ENCODE measurements around the gene SYS1. TPM values are rescaled to one million over a fixed set of nuclear protein-coding genes. Genes with fewer than 3 reads are reported as not detected.

The SYS1 gene
- total RNA-seq, 1 experiment from 2014 or later: 20.5 TPM

DNA sequence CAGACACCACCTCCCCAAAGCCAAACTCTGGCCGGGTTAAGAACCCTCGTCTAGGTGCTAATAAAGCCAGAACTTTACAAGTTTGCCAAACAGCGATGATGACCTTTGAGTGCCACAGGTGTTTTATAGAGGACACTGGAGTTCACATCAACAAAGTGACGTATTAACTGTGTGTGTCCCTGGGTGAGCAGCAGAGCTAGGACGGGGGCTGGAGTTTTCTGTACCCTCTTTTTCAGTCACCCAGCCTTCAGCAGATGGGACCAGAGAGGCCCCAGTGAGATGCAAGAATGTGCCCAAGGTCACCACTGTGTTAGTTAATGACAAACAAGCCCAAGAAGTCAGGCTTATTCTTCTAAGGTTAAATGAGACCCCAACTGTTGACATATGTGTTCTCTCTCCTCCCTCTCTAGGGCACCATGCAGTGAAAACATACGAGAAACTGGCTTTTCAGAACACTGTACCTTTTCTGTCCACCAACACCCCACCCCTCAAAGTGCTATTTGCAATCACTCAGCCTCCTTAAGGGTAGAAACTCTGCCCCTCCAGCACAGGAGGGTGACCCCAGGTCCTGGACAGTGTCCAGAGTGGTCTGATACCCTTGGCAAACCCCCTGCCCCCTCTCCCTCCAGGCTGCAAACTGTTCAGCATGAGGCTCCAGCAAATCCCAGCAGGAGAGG is 20.0 kb upstream of the SYS1 start:
- Histone ChIP-seq H3K79me2 (ENCODE audit: insufficient read depth, low read length) (peaks cover 100% of the 10 kb centered on the region), H3K9me3 (ENCODE audit: control insufficient read depth in 1 of 2, insufficient read depth in 1 of 2, low read depth in 1 of 2, low read length in 2 of 2) (no peaks in the 10 kb centered on the region), H3K27ac (ENCODE audit: low read depth, low read length) (peak overlapping the region; percentile 82), H3K9me2 (ENCODE audit: insufficient read depth) (no peaks in the 10 kb centered on the region), H4K20me1 (ENCODE audit: insufficient read depth) (no peaks in the 10 kb centered on the region), H3K27me3 (ENCODE audit: insufficient read depth, low read length) (no peaks in the 10 kb centered on the region), H3K4me2 (ENCODE audit: low read length) (peak overlapping the region; percentile 91), H3K4me3 (replicated peaks in 1 of 2; ENCODE audit: low read depth in 1 of 2, low read length in 2 of 2) (peak overlapping the region; percentile 18 to 82; a peak in 3 of 4 replicates), H3K36me3 (ENCODE audit: control insufficient read depth in 1 of 2, insufficient read depth in 2 of 2, low read length in 2 of 2) (peaks cover 0 to 13% of the 10 kb centered on the region in 2 experiments; a peak in 1 of 4 replicates), H3K4me1 (ENCODE audit: control insufficient read depth in 1 of 2, insufficient read depth in 2 of 2, low read length in 2 of 2) (peaks cover 92 to 98% of the 10 kb centered on the region in 2 experiments), H2AFZ (ENCODE audit: low read depth, low read length, poor library complexity, severe bottlenecking) (no peak overlapping the region), H3K9ac (ENCODE audit: low read length) (peak overlapping the region; percentile 80)
- POLR2A ChIA-PET: interaction anchor here (0.8 to 2.1 kb wide), 9 partner anchors 8 to 31 kb away, joined by 3 to 11 read pairs (median 4); partner anchors contain the start of gene SYS1
- TF ChIP-seq TCF7L2 (IDR thresholded peaks at IDR 0.05; ENCODE audit: borderline replicate concordance, extremely low read depth, insufficient read depth, insufficient read length): no peak
- TF ChIP-seq, protein P1, sequence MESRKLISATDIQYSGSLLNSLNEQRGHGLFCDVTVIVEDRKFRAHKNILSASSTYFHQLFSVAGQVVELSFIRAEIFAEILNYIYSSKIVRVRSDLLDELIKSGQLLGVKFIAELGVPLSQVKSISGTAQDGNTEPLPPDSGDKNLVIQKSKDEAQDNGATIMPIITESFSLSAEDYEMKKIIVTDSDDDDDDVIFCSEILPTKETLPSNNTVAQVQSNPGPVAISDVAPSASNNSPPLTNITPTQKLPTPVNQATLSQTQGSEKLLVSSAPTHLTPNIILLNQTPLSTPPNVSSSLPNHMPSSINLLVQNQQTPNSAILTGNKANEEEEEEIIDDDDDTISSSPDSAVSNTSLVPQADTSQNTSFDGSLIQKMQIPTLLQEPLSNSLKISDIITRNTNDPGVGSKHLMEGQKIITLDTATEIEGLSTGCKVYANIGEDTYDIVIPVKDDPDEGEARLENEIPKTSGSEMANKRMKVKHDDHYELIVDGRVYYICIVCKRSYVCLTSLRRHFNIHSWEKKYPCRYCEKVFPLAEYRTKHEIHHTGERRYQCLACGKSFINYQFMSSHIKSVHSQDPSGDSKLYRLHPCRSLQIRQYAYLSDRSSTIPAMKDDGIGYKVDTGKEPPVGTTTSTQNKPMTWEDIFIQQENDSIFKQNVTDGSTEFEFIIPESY (IDR thresholded peaks at IDR 0.05; ENCODE audit: extremely low read depth, insufficient replicate concordance, low read length): no peak
- TF ChIP-seq FOSL1 (IDR thresholded peaks at IDR 0.05; ENCODE audit: low read depth): no peak
- TF ChIP-seq SIN3A (IDR thresholded peaks at IDR 0.05; ENCODE audit: low read depth): no peak
- TF ChIP-seq ELF1 (IDR thresholded peaks at IDR 0.05; ENCODE audit: borderline replicate concordance, low read depth): no peak
- no peak for TF ChIP-seq POLR2A (IDR thresholded peaks at IDR 0.05; ENCODE audit: borderline replicate concordance, extremely low read depth, insufficient read depth, insufficient read length)
- no peak for TF ChIP-seq YY1 (IDR thresholded peaks at IDR 0.05; ENCODE audit: extremely low read depth, insufficient replicate concordance, low read depth, low read length)
- no peak for TF ChIP-seq EZH2 (IDR thresholded peaks at IDR 0.05)
- no peak for TF ChIP-seq SP1 (IDR thresholded peaks at IDR 0.05; ENCODE audit: low read depth)
- TF ChIP-seq, protein P2, sequence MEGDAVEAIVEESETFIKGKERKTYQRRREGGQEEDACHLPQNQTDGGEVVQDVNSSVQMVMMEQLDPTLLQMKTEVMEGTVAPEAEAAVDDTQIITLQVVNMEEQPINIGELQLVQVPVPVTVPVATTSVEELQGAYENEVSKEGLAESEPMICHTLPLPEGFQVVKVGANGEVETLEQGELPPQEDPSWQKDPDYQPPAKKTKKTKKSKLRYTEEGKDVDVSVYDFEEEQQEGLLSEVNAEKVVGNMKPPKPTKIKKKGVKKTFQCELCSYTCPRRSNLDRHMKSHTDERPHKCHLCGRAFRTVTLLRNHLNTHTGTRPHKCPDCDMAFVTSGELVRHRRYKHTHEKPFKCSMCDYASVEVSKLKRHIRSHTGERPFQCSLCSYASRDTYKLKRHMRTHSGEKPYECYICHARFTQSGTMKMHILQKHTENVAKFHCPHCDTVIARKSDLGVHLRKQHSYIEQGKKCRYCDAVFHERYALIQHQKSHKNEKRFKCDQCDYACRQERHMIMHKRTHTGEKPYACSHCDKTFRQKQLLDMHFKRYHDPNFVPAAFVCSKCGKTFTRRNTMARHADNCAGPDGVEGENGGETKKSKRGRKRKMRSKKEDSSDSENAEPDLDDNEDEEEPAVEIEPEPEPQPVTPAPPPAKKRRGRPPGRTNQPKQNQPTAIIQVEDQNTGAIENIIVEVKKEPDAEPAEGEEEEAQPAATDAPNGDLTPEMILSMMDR (IDR thresholded peaks at IDR 0.05 in 2 of 3, conservative IDR thresholded peaks at IDR 0.05 in 1 of 3; ENCODE audit: borderline replicate concordance in 1 of 3, insufficient read depth in 1 of 3, low read depth in 2 of 3, low read length in 2 of 3): no peak
- no peak for TF ChIP-seq ZFX (IDR thresholded peaks at IDR 0.05)
- TF ChIP-seq, protein P3, sequence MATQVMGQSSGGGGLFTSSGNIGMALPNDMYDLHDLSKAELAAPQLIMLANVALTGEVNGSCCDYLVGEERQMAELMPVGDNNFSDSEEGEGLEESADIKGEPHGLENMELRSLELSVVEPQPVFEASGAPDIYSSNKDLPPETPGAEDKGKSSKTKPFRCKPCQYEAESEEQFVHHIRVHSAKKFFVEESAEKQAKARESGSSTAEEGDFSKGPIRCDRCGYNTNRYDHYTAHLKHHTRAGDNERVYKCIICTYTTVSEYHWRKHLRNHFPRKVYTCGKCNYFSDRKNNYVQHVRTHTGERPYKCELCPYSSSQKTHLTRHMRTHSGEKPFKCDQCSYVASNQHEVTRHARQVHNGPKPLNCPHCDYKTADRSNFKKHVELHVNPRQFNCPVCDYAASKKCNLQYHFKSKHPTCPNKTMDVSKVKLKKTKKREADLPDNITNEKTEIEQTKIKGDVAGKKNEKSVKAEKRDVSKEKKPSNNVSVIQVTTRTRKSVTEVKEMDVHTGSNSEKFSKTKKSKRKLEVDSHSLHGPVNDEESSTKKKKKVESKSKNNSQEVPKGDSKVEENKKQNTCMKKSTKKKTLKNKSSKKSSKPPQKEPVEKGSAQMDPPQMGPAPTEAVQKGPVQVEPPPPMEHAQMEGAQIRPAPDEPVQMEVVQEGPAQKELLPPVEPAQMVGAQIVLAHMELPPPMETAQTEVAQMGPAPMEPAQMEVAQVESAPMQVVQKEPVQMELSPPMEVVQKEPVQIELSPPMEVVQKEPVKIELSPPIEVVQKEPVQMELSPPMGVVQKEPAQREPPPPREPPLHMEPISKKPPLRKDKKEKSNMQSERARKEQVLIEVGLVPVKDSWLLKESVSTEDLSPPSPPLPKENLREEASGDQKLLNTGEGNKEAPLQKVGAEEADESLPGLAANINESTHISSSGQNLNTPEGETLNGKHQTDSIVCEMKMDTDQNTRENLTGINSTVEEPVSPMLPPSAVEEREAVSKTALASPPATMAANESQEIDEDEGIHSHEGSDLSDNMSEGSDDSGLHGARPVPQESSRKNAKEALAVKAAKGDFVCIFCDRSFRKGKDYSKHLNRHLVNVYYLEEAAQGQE (IDR thresholded peaks at IDR 0.05; ENCODE audit: low read depth): no peak
- no peak for TF ChIP-seq ZNF274 (IDR thresholded peaks at IDR 0.05; ENCODE audit: low read depth, low read length)
- CTCF ChIA-PET: interaction anchor here (1.0 kb wide), 1 partner anchor 428 kb away, joined by 3 read pairs; no protein-coding TSS in a partner anchor
- no peak for ATAC-seq
- RAD21 ChIA-PET (ENCODE audit: low non-redundant PET in 1 of 2, low total read pairs in 2 of 2, uncharacterized antibody in 2 of 2, unreplicated experiment in 2 of 2): no interaction called here
- no peak for DNase-seq (ENCODE audit: low read depth, low spot score)
- intact Hi-C loops (cut with micrococcal nuclease): no loop called here
- BruUV-seq (replicated peaks): no TSS peak
